ENCODE data around the gene RNASE7.
A peak's percentile ranks its signal among the peaks of the same experiment; 100 is the strongest.

Gene RNASE7

DNA sequence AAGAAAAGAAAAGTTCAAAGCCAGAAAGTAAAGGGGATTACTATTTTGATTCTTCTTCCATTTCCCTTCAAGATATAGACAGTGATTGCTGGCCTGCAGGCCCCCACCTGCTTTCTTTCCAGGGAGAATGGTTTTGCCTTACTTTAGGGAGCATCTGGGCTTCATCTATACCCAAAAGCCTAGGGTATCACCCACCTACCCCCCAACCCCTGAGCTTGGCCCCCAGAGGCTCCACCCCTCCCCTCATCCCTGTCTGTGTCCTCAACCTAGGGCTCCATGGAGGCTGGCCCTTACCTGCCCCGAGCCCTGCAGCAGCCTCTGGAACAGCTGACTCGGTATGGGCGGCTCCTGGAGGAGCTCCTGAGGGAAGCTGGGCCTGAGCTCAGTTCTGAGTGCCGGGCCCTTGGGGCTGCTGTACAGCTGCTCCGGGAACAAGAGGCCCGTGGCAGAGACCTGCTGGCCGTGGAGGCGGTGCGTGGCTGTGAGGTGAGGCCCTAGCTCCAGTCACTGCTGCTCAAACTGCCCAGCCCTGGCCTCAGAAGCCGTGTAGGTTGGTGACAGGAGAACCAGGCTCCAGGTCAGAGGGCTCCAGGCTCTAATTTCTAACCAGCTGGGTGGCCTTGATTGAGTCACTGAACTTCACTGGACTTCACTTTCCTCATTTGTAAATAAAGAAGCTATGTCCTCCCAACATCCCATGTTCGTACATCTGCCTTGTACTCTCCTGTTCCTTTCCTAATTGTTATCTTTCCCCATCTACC is 41.6 kb downstream of the RNASE7 start:
- no peak overlapping the region for H3K27ac ChIP-seq
- no peak for DNase-seq
- no peak overlapping the region for H3K4me3 ChIP-seq
- H3K4me1 ChIP-seq = peaks cover 0 to 8% (median 0%) of the 10 kb centered on the region in 4 donors
- no peaks in the 10 kb centered on the region for H3K27me3 ChIP-seq
- H3K36me3 ChIP-seq = peaks cover 53 to 94% (median 70%) of the 10 kb centered on the region in 3 donors
- H3K9me3 ChIP-seq = no peaks in the 10 kb centered on the region
- TF ChIP-seq, protein P1, sequence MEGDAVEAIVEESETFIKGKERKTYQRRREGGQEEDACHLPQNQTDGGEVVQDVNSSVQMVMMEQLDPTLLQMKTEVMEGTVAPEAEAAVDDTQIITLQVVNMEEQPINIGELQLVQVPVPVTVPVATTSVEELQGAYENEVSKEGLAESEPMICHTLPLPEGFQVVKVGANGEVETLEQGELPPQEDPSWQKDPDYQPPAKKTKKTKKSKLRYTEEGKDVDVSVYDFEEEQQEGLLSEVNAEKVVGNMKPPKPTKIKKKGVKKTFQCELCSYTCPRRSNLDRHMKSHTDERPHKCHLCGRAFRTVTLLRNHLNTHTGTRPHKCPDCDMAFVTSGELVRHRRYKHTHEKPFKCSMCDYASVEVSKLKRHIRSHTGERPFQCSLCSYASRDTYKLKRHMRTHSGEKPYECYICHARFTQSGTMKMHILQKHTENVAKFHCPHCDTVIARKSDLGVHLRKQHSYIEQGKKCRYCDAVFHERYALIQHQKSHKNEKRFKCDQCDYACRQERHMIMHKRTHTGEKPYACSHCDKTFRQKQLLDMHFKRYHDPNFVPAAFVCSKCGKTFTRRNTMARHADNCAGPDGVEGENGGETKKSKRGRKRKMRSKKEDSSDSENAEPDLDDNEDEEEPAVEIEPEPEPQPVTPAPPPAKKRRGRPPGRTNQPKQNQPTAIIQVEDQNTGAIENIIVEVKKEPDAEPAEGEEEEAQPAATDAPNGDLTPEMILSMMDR (IDR thresholded peaks at IDR 0.05) = no peak
- intact Hi-C loops (cut with DNase I; ENCODE audit: low total_unique reads) = no loop called here

DNA sequence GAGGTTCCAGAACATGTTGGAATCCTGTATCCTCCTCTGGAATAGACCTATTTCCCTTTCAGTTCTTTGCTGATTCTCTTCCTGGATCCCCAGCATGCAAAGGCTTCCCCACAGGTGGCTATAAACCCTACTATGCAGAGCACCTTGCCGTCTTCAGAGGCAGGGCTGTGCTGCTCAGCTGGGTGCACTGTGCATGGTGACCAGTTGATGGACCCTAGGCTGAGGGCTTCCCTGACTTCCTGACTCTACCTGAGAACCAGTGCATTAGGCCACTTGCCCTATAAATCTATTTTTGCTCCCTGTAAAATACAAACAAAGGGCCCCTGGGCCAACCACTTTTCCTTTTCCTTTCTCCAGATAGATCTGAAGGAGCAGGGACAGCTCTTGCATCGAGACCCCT is 42.2 kb downstream of the RNASE7 start:
- H3K4me3 ChIP-seq = no peak overlapping the region
- TF ChIP-seq, protein P1 (IDR thresholded peaks at IDR 0.05) = no peak
- peaks cover 0 to 8% (median 0%) of the 10 kb centered on the region in 4 donors for H3K4me1 ChIP-seq
- no peaks in the 10 kb centered on the region for H3K27me3 ChIP-seq
- no peak overlapping the region for H3K27ac ChIP-seq
- H3K36me3 ChIP-seq = peaks cover 46 to 94% (median 68%) of the 10 kb centered on the region in 3 donors
- no peaks in the 10 kb centered on the region for H3K9me3 ChIP-seq
- intact Hi-C loops (cut with DNase I; ENCODE audit: low total_unique reads) = no loop called here
- DNase-seq = no peak

DNA sequence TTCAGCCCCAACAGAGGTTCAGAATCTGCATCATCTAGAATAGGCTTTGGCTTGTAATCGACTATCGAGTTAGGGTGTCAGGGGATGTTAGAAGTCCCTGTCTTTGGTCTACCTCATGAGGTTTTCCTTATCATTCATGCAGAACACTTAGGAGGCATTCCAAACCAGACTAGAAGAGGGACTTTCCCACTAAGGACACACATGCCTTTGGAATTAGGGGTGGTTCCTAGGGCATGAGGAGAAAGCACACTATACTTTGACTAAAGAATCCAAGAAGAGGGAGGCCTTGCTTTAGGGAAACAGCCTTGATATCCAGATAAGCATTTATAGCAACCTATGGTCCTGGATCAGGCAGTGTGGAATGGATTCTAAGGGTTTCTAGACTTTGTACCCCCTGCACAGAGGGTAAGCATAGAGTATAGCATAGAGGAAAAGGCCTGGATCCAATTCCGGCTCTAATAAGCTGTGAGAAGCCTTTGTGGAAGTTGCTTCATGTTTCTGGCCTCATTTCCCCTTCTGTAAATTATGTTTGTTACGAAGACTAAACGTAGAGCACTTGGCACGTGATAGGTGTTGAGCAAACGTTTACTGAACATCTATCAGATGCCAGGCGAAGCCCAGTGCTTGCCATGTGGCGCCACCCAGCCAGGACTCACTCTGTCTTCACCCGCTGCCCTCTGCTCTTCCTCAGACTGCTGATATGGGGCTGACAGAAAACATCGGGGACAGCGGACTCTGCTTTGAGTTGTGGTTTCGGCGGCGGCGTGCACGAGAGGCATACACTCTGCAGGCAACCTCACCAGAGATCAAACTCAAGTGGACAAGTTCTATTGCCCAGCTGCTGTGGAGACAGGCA is 43.1 kb downstream of the RNASE7 start:
- Histone ChIP-seq H3K27me3 (no peaks in the 10 kb centered on the region), H3K27ac (no peak overlapping the region), H3K9me3 (no peaks in the 10 kb centered on the region), H3K4me3 (no peak overlapping the region), H3K36me3 (peaks cover 44 to 94% (median 60%) of the 10 kb centered on the region in 3 donors), H3K4me1 (peaks cover 0 to 8% (median 0%) of the 10 kb centered on the region in 4 donors)
- intact Hi-C loops (cut with DNase I; ENCODE audit: low total_unique reads) = no loop called here
- peak in 1 of 2 donors; percentile 47 for DNase-seq
- TF ChIP-seq, protein P1 (IDR thresholded peaks at IDR 0.05) = no peak

DNA sequence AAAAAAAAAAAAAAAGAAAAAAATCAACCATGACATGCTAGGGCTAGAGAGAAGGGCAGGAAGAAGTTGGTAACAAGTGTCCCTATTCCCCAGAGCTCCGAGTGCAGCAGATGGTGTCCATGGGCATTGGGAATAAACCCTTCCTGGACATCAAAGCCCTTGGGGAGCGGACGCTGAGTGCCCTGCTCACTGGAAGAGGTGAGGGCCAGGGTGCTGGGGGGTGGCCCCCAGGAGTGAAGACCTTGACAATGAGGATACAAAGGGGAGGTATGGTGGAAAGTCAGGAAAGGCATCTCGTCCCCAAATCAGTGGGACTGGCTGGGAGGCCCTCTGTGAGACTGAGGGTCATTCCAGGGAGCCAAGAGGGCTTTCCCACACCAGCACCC is 44.7 kb downstream of the RNASE7 start:
- H3K27ac ChIP-seq = peak overlapping the region in 1 of 2 donors; percentile 31
- DNase-seq = no peak
- peaks cover 0 to 8% (median 0%) of the 10 kb centered on the region in 4 donors for H3K4me1 ChIP-seq
- no peak overlapping the region for H3K4me3 ChIP-seq
- intact Hi-C loops (cut with DNase I; ENCODE audit: low total_unique reads) = no loop called here
- TF ChIP-seq, protein P1 (IDR thresholded peaks at IDR 0.05) = no peak
- H3K9me3 ChIP-seq = no peaks in the 10 kb centered on the region
- H3K27me3 ChIP-seq = no peaks in the 10 kb centered on the region
- peaks cover 31 to 94% (median 58%) of the 10 kb centered on the region in 3 donors for H3K36me3 ChIP-seq

DNA sequence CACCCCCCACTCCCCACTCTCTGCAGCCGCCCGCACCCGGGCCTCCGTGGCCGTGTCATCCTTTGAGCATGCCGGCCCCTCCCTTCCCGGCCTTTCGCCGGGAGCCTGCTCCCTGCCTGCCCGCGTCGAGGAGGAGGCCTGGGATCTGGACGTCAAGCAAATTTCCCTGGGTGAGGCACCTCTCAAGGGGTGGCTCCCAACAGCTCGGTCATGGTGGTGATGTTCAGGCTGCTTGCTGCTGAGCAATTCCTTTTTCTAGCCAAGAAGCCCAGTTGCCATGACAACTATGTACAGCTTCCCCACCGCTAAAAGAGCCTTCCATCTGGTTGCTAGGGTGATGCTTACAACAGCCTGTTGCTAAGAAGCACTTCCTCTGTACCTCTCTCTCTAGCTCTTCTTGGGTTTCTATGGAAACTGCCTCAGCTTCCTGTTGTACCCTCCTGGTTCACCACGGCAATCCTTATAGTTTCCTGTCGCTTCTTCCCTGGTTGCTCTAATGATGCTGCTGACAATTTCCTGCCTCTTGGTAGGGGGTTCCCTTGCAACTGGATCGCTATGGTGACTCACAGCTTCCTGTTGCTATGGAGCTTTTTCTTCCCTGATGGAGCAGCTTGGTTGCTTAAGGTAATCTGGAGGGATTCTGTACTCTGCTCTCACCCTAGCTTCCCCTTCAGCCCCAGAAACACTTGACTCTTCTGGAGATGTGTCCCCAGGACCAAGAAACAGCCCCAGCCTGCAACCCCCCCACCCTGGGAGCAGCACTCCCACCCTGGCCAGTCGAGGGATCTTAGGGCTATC is 45.3 kb downstream of the RNASE7 start:
- no peak for DNase-seq
- peaks cover 0 to 11% (median 2%) of the 10 kb centered on the region in 4 donors for H3K4me1 ChIP-seq
- peaks cover 25 to 93% (median 57%) of the 10 kb centered on the region in 3 donors for H3K36me3 ChIP-seq
- H3K27me3 ChIP-seq = no peaks in the 10 kb centered on the region
- no peaks in the 10 kb centered on the region for H3K9me3 ChIP-seq
- TF ChIP-seq, protein P1 (IDR thresholded peaks at IDR 0.05) = no peak
- no peak overlapping the region for H3K4me3 ChIP-seq
- intact Hi-C loops (cut with DNase I; ENCODE audit: low total_unique reads) = no loop called here
- peak overlapping the region in 1 of 2 donors; percentile 31 for H3K27ac ChIP-seq
